ENCODE measurements around the gene FBXL13. TPM values are rescaled to one million over a fixed set of nuclear protein-coding genes. Genes with fewer than 3 reads are reported as not detected.

The FBXL13 gene
- total and polyA plus RNA-seq, 2 of the 8 experiments (the other 6 are each of a cell fraction or from before 2014, with no cell fraction given), result 1.2 to 2.8 TPM

GRCh38 chr7:103120362-103120761 lies 45.8 kb upstream of the FBXL13 start:
- Histone ChIP-seq H3K9me3 (ENCODE audit: insufficient read depth in 2 of 2, low read depth in 1 of 2, low read length in 1 of 2) (no peaks in the 10 kb centered on the region), H3K4ac (replicated peaks; ENCODE audit: insufficient read length, low read depth, low read length) (no peak overlapping the region), H2BK15ac (ENCODE audit: low read length) (no peak overlapping the region), H3K14ac (ENCODE audit: insufficient read length) (no peak overlapping the region), H4K8ac (ENCODE audit: extremely low read depth, insufficient read depth, low read length) (no peak overlapping the region), H2BK12ac (ENCODE audit: low read depth, low read length) (no peak overlapping the region), H3K4me1 (replicated peaks in 1 of 4; ENCODE audit: control insufficient read depth in 3 of 4, insufficient read depth in 4 of 4, low read length in 3 of 4) (no peaks in the 10 kb centered on the region), H3K79me1 (ENCODE audit: low read depth, low read length) (no peaks in the 10 kb centered on the region), H2BK120ac (replicated peaks; ENCODE audit: low read depth, low read length) (no peak overlapping the region), H4K20me1 (replicated peaks in 1 of 2; ENCODE audit: control insufficient read depth in 1 of 2, insufficient read depth in 2 of 2, low read length in 2 of 2) (no peaks in the 10 kb centered on the region), H3K9ac (replicated peaks in 1 of 4; ENCODE audit: extremely low read depth in 1 of 4, low read depth in 3 of 4, low read length in 3 of 4) (no peak overlapping the region), H3K23ac (ENCODE audit: insufficient read length) (no peak overlapping the region), H2AK5ac (ENCODE audit: low read depth, low read length) (no peak overlapping the region), H3K18ac (ENCODE audit: extremely low read depth, low read length) (no peak overlapping the region), H2BK20ac (ENCODE audit: low read length) (no peak overlapping the region), H3K23me2 (ENCODE audit: low read depth, low read length) (no peaks in the 10 kb centered on the region), H3K36me3 (ENCODE audit: control insufficient read depth in 2 of 4, insufficient read depth in 4 of 4, low read length in 3 of 4) (peaks cover 0 to 12% (median 7%) of the 10 kb centered on the region in 4 experiments; a peak in 5 of 8 replicates), H3K4me3 (ENCODE audit: extremely low read depth in 1 of 4, insufficient read depth in 2 of 4, low read depth in 3 of 4, low read length in 4 of 4) (no peak overlapping the region), H4K5ac (ENCODE audit: insufficient read length, low read depth, low read length) (no peak overlapping the region), H4K91ac (replicated peaks; ENCODE audit: insufficient read length, low read length) (no peak overlapping the region), H3K27ac (ENCODE audit: low read depth, low read length) (no peak overlapping the region), H3K4me2 (ENCODE audit: insufficient read depth in 1 of 2, low read depth in 2 of 2, low read length in 2 of 2) (no peak overlapping the region), H2BK5ac (ENCODE audit: low read depth, low read length) (no peak overlapping the region), H3K56ac (replicated peaks; ENCODE audit: insufficient read length, low read depth, low read length) (no peak overlapping the region), H3K27me3 (replicated peaks in 1 of 4; ENCODE audit: control insufficient read depth in 3 of 4, extremely low read depth in 1 of 4, insufficient read depth in 3 of 4, low read length in 3 of 4) (no peaks in the 10 kb centered on the region), H3K79me2 (ENCODE audit: control insufficient read depth in 1 of 2, insufficient read depth in 2 of 2, low read length in 2 of 2) (no peaks in the 10 kb centered on the region), H2AFZ (ENCODE audit: low read length) (no peak overlapping the region)
- 100% methylated on average over 1 of the region's 1 CpG; no CpG with 5 or more reads in 1 of the 2 experiments for WGBS, 2 experiments (ENCODE audit: extremely low coverage in 1 of 2, insufficient coverage in 1 of 2, insufficient read length in 1 of 2, insufficient replicate concordance in 2 of 2, low coverage in 1 of 2, low lambda C conversion rate in 2 of 2, missing lambda C conversion rate in 1 of 2)
- DNase-seq (ENCODE audit: low read depth in 1 of 2, low spot score in 2 of 2) (no peak), FAIRE-seq (no peak)
- ChIA-PET POLR2A (ENCODE audit: partially characterized antibody) (no interaction called here), CTCF (ENCODE audit: partially characterized antibody) (interaction anchor here (0.7 kb wide), 1 partner anchor 39 kb away, joined by 3 read pairs; no protein-coding TSS in a partner anchor)
- no peak for TF ChIP-seq POLR2A (IDR thresholded peaks at IDR 0.05; ENCODE audit: control extremely low read depth in 1 of 2, low read depth in 2 of 2, low read length in 2 of 2)
- TF ChIP-seq BRCA1 (IDR thresholded peaks at IDR 0.05; ENCODE audit: low read depth, low read length), result no peak
- TF ChIP-seq E2F6 (IDR thresholded peaks at IDR 0.05), result no peak
- TF ChIP-seq GABPA (IDR thresholded peaks at IDR 0.05; ENCODE audit: borderline replicate concordance, insufficient read depth, low read length), result no peak
- no peak for TF ChIP-seq RAD21 (IDR thresholded peaks at IDR 0.05 in 1 of 2, conservative IDR thresholded peaks at IDR 0.05 in 1 of 2; ENCODE audit: low read depth in 2 of 2, low read length in 2 of 2)
- no peak for TF ChIP-seq USF2 (IDR thresholded peaks at IDR 0.05; ENCODE audit: low read length)
- TF ChIP-seq BACH1 (IDR thresholded peaks at IDR 0.05; ENCODE audit: low read length), result no peak
- TF ChIP-seq RNF2 (IDR thresholded peaks at IDR 0.05; ENCODE audit: borderline replicate concordance, low read depth, low read length, missing control alignments, poor library complexity, severe bottlenecking), result no peak
- TF ChIP-seq SAP30 (IDR thresholded peaks at IDR 0.05; ENCODE audit: insufficient read depth, insufficient replicate concordance, low read length), result no peak

Measured in H1 (cell line).